Liver (tissue), 2 donors: ENCODE data around the gene SLC35F4.
"Not testable (repeated sequence)": the region's sequence is repeated elsewhere in the genome, so short reads cannot be mapped to it uniquely, and the experiment has no call there.

Experiments used
- CTCF ChIP-seq: fragments of 150-350 bp; IDR thresholded peaks from 2 replicates; pipeline ENCODE4 v1.5.1; 2017; ENCODE audit warnings: improper control_type of control experiment, low read depth, low read length; ENCODE audit not compliant: missing input control
- YY1 ChIP-seq: IDR thresholded peaks from 2 replicates; pipeline ENCODE4 v1.6.1; 2016; ENCODE audit warnings: antibody characterized with exemption, mild to moderate bottlenecking
- donor health status: healthy.

GRCh38 chr14:57709086-57709485 is 156.8 kb downstream of the SLC35F4 start:
- TF ChIP-seq CTCF, YY1: not testable (repeated sequence)
